Stimulated activated CD4-positive, alpha-beta T cell treated with anti-CD3 and anti-CD28 coated beads, Interleukin-1b, Interleukin-23, amount 100 ng/mL, for 1 hour (primary cell): Measurements from ENCODE around the gene MICU1.

Source experiments
- DNase-seq, 2 donors: peaks; one replicate each; pipeline ENCODE4 v3.0.0-alpha.2; 2020; ENCODE audit warnings: low read depth in 2 of 2

MICU1 gene

DNA sequence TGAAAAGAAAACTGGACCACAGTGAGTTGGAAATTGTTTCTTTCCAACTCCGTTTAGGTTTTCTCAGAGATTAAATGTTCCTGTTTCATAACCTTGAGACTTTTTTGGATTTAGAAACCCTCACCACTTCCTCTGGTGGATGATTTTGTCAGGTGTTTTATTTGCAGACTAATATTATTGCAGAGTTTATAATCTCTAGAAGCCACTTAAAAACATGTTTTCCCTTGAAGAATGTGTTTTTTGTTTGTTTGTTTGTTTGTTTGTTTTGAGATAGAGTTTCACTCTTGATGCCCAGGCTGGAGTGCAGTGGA, 520 bp upstream of the MICU1 start:
- DNase-seq: no peak

DNA sequence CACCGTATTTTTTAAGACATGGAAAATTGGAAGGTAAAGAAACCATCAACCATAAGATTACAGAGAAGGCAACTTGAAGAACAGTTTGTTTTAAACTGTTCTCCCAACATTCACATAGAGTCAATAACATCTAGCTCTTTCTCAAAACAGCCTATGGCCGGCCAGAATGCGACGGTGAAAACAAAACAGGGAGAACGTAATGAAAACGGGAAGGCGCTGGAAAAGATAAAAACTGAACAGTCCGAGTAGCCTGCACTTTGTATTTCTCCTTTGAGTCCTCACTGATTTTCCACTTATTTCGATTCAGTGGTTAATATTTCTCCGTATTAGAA, 637 bp downstream of the MICU1 start:
- DNase-seq: no peak

DNA sequence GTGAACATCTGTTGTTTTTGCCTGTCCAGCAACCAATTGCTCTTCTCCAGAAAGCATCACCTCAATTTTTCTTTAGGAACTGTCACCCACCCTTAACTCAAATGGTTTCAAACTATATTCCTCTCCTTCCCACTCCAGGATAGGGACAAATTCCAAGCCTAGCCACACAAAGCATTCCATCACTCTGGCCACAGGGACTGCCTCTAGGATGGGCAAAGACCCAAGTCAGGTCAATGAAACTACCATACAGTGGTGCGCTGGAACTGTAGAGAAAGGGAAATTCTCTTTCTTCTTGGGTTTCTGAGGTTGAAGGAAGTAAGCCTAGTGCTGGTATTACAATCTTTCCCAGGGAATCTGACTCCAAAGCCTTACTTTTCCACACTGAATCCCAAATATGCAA, 3.6 kb downstream of the MICU1 start:
- no peak for DNase-seq

DNA sequence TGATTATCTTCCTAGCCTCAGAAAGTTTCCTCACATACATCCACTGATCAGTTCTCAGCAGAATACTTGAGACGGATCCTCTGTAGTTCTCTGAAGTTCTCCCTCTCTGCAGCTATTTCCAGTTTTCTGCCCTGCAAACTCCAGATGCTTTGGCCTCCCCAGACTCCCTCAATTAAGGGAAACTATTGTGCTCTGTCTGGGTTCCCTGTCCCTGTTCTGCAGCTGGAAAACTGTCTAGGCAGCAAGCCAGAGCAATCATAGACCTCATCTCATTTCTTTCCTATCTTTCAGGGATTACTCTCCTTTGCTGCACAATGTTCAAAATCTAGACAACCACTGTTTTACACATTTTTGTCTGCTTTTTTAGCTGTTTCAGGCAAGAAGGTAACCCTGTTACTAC, 9.2 kb downstream of the MICU1 start:
- no peak for DNase-seq

DNA sequence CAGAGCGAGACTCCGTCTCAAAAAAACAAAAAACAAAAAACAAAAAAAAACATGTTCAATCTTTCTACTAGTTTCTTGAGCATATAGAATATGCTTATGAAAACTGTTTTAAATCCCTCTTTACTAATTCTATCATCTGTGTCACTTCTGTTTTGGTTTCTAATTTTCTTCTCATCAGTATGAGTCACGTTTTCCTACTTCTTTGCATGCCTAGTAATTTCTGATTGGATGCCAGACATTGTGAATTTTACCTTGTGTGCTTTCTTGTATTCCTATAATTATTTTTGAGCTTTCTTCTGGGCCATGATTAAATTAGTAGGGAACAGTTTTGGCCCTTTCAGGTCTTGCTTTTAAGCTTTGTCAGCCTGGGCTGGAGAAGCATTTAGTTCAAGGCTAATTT, 9.9 kb downstream of the MICU1 start:
- DNase-seq: no peak

DNA sequence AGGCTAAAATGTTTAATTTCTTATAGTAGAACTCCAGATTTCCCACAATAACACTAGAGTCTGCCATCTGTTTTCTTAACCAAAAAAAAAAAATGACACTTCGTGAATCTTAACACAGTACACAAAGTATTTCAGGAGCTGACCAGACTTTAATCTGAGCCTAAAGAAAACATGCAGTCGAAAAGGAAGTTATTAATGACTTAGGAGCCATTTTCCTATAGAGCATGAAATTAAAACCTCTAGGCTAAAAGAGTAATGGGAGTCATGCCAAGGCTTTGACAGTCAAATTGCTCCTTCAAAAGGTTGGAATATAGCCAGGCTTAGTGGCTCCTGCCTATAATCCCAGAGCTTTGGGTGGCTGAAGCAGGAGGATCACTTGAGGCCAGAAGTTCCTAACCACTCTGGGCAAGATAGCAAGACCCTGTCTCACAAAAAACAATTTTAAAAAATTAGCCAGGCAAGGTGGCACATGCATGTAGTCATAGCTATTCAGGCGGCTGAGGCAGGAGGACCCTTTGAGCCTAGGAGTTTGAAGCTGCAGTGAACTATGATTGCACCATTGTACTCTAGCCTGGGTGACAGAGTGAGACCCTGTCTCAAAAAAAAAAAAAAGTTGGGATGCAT, 13.6 kb downstream of the MICU1 start:
- DNase-seq: no peak

DNA sequence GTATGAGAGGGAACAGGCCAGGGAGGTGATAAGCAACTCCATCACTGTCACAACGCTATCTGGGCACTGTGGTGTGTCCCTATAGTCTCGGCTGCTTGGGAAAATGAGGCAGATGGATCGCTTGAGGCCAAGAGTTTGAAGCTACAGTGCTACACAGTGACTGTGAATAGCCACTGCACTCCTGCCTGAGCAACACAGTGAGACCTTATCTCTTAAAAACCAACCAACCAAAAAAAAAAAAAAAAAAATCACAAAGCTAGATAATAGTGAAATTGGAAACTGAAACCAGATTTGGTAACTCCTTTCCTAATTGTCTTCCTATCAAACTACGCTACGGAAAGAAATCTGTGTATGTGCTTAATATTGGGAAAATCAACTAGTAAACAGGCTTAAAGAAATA, 14.1 kb downstream of the MICU1 start:
- DNase-seq: no peak

DNA sequence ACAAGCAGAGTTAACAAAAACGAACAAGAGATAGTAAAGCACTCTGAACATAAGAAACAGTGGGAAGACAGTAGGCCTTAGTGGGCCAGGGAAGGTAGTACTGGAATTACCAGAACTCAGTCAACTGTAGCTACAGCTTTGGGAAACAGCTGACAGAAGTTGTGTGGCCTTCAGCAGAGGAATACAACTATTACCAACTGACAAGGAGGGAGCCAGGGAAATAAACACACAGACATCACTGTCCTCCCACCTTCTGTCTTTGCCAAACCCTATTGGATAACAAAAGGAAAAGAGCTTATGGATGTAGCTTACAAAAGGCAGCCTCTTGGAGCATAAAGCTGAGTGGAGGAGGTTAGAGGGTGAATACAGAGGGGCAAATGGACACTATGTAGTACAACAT, 15.4 kb downstream of the MICU1 start:
- DNase-seq: no peak

DNA sequence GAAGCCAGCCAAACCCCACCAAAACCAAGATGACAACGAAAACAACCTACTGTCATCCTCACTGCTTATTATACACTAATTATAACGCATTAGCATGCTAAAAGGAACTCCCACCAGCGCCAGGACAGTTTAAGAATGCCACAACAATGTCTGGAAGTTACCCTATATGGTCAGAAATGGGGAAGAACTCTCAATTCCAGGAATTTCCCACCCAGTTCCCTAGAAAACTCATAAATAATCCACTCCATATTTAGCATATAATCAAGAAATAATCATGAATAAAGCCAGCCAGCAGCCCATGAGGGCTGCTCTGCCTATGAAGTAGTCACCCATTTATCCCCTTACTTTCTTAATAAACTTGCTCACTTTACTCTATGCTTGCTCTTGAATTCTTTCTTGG, 20.8 kb downstream of the MICU1 start:
- no peak for DNase-seq

DNA sequence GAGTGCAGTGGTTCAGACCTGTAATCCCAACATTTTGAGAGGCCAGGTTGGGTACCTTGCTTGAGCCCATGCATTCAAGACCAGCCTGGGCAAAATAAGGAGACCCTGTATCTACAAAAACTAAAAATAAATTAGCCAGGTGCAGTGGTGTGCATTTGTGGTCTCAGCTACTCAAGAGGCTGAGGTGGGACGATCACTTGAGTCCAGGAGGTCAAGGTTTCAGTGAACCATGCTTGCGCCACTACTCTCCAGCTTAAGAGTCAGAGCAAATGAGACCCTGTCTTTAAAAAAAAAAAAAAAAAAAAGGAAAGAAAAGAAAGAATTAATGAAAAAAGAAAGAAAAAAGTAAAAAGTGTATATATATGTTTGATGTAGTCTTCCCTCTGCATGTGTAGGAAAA, 24.7 kb downstream of the MICU1 start:
- no peak for DNase-seq

DNA sequence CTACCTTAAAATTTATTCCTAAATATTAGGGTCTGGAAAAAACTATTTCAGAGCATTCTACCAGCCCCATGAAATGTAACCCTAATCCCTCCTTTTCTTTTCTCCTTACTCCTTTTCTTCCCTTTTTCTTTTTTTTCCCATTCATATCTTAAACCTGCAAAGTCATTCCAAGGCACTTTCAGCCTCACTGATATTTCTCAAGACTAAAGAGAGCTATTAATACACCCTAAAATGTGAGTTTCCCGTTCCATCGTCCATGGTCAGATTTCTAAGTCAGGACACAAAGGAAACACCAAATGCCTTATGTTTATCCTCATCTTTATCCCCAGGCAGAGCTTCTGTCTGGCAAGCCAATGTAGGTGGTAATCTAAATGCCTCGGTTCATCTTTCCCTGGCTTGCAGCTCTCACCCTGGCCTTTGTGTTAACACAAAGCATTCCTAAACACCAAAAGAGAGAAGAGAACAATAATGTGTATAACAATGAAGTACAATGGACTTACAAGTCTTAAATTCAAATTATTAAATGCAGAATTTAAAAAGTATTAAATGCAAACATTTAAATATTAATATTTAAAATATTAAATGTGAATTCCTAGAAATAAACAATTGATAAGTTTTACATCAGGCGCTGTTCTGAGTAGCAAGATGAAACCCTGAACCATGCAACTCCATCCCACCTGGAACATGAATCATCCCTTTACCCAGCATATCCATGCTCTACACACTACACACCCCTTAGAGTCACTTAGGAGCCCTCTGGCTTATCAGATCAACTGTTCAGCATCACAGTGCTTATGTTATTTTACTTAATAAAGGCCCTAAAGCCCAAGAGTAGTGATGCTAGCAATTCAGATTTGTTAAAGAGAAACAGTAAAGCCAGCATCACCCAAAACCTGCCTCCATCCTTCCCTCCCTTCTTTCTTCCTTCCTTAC, 26.8 kb downstream of the MICU1 start:
- DNase-seq: no peak

DNA sequence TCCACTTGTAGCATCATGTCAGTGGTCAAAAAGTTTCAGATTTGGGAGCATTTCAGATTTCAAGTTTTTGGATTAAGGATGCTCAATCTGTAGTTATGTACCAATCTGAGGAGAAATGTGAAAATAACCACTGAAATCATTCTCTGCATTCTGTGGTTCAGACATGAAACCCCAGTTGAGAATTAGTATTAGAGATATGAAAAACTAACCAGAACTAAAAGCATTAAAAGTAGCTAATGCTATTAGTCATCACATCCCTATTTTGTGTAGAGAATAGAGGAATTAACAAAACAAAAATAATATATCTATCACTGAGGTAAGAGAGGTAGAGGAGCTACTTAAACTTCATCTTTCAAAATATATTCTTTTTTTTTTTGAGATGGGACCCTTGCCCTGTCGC, 28.0 kb downstream of the MICU1 start:
- no peak for DNase-seq

DNA sequence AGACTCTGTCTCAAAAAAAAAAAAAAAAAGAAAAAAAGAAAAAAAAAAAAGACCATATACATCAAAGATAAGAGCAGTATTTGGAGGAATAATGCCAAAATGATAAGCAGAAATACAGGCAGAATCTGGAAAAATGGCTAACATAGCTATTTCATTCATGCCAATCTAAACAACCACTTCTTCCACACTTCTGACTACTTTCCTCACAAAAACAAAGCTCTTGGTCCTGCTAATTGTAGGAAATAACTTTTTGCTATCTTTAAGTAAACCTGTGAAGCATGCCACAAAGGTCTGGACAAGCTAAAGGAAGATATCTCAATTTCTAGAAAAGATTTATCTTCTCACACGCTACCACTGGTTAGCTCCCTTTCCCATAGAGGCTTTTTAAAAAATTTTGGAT, 30.4 kb downstream of the MICU1 start:
- DNase-seq: no peak

DNA sequence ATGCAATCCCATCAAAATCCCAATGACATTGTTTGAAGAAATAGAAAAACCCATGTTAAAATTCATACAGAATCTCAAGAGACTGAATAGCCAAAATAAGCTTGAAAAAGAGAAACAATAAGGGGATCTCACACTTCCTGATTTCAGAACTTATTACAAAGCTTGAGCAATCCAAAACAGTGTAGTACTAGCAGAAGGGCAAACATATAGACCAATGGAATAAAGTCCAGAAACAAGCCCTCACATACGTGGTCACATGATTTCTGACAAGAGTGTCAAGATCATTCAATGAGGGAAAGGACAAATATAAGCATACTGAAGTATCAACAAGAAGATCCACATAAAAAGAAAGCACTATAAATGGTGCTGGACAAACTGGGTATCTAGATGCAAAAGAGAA, 31.9 kb downstream of the MICU1 start:
- no peak for DNase-seq

DNA sequence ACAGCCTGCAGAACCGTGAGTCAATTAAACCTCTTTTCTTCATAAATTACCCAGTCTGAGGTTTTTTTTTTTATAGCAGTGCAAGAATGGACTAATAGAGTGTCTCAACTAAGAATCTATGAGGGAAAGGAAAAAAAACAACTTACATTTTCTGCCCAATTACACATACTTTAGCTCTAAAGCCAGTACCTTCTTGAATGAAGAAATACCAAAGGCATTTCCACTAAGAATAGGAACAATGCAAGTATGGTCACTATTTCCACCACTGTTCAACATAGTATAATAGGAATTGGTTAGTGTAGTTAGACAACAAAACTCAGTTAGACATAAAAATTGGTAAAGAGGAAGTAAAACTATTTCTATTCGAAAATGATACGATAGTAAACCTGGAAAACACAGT, 37.6 kb downstream of the MICU1 start:
- no peak for DNase-seq

DNA sequence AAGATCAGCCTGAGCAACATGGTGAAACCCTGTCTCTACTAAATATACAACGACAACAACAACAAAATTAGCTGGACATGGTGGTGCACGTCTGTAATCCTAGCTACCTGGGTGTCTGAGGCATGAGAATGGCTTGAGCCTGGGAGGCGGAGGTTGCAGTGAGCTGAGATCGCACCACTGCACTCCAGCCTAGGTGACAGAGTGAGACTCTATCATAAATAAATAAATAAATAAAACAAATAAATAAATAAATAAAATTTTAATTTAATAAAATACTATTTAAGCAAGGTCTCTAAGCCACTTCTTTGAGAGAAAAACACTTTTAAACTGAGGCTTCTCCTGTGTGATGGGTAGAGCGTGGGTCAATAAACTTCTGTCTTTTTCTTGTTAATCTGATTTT, 38.3 kb downstream of the MICU1 start:
- no peak for DNase-seq

DNA sequence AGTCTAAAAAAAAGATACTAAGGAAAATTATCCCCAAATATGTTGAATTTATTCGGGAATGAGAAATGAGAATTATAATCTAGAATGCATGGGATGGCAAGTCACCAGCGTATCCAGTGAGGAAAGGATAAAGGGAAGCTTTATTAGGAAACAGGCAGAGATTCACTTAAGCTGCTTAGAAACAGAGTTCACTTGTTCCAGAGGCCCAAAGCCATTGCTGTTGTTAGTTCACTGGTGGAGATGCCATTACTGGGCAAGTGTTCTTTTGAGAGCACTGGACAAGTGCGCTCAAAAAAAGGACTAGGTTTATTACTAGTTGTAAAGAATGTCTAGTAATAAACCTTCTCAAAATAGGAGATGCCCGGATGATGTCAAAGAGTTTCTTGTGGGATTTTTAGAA, 51.2 kb downstream of the MICU1 start:
- DNase-seq: no peak

DNA sequence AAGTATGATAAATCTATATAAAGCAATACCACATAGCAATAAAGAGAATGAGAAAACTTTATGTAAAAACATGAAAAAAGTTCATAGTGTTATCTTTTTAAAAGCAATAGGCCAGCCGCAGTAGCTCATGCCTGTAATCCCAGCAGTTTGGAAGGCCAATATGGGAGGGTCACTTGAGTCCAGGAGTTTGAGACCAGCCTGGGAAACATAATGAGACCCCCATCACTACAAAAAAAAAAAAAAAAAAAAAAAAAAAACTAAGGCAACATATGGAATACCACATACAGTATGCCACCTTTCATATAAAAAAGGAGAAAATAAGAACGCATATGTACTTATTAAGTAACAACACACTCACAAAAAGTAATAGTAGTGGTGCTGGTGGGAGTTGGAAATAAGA, 52.8 kb downstream of the MICU1 start:
- DNase-seq: no peak

DNA sequence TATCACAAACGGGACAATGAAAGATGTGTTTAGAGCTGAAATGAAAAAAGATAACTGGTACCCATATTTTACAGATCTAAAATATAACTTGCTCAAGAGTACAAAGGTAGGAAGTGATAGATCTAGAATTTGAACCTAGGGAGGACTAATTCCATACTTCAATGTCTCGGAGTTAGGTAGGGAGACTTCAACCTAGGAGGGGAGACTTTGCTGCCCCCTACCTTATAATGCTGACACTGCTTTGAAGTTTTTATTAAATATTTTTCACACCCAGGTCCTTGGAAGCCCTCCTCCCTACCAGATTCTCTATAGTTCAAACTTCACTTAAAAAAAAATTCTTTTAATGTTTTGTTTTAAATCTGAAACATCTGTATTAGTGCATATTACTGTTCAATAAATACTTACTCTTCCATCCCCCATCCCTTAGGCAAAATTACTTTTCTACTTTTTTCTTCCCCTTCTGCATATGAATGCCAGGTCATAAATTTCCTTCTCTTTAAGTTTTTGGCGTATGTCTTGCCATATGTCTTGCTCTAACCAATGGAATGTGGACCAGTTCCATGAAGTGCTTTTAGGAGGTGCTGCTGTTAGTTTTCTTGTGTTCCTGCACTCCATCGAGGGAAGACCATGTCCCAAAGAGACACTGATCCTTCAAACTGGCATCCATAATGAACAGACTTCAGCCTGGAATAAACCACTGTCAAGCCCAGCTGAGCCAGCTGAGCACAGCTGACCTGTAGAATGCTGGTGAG, 57.8 kb downstream of the MICU1 start:
- DNase-seq: no peak

DNA sequence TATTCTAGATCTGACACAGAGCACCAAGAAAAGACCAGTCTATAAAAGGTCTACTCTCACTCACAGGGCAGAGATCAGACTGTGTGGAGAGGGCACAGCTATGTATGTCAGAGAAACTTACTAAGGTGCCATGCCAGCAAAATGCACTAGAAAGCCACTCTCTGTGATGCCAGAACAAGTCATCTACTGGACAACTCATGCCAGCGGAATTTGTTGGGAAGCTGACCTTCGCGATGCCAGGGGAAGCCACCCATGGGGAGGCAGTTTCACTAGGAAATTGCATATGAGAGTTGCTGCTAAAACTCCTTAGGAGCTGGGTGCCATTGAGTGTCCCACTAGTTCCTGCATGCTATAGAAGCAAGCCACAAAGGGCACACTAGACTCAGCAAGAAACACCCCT, 58.5 kb downstream of the MICU1 start:
- no peak for DNase-seq

DNA sequence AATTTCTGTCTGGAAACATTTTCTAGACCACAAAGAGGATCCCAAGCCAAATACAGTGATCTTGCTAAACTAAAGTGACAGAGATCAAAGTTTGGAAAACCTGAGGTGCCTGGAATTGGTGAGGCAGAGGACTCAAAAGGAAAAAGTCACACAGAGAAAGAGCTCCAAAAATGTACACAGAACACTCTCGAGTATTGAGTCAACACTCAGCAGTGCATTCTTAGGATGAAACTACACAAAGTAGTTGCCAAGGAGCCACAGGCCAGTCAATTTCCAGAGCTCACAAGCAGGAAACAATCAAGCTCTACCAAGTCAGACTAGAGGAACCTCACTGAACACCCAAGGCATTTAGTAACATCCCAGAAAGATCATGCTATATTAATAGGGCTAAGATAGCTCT, 61.3 kb downstream of the MICU1 start:
- no peak for DNase-seq

DNA sequence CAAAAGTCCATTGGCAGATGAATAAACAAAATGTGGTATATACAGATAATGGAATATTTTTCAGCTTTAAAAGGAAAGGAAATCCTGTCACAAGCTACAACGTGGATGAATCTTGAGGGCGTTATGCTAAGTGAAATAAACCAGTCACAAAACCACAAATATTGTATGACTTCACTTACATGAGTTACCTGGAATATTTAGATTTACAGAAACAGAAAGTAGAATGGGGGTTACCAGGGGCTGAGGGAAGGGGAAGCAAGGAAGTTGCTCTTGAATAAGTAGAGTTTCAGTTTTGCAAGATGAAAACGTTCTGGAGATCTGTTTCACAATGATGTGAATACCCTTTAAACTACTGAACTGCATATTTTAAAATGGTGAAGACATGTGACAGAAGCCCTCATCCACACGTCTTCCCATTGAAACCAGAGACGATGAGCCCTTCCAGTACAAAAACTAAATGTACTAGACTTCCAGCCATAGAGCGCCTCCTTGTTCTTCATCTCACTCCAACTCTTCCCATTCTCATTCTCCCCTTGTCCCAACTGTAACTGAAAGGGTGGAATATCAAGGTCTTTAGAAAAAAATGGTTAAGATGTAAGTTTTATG, 62.4 kb downstream of the MICU1 start:
- DNase-seq: no peak

DNA sequence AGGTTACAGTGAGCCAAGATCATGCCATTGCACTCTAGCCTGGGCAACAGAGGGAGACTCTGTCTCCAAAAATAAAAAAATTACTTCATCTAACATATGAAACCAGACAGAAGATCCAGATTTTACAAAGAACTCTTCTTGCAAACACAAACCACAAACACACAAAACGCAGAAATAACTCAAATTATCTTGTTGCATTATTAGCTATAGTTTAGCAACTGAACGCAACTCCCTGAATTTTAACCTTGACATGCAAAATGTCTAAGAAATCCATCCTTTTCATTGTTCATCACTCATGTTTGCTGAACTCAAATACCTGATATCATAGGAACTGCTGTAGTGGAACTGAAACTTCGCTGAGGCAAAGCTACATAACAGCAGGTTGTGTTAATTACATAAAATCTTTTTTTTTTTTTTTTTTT, 64.1 kb downstream of the MICU1 start:
- no peak for DNase-seq
